Endometrial microvascular endothelial cells (primary cell): ENCODE results near the gene LYZL1. TPM values are rescaled to one million over a fixed set of nuclear protein-coding genes. Genes with fewer than 3 reads are reported as not detected.
"Not testable (repeated sequence)": the region's sequence is repeated elsewhere in the genome, so short reads cannot be mapped to it uniquely, and the experiment has no call there.

ENCODE experiments used
- in situ Hi-C: cut with HindIII; loops from 2 replicates; pipeline ENCODE4 v1.10.0; 2017; ENCODE audit warnings: low sequenced_read_pairs, low pct_unique_long_range_greater_than_20kb; ENCODE audit errors: inconsistent ontology term
- total RNA-seq: library from RNA; depleted of rRNA; stranded (reverse); fragments of >200 nt; gene quantifications from one replicate; pipeline ENCODE4 v1.2.3, GENCODE V29; 2015; ENCODE audit errors: inconsistent ontology term

LYZL1 gene
- total RNA-seq, 1 donor from 2014 or later = not detected

GRCh38 chr10:29353887-29354561, 65.2 kb downstream of the LYZL1 start:
- in situ Hi-C loops = no loop called here

GRCh38 chr10:29355411-29355991, 66.6 kb downstream of the LYZL1 start:
- in situ Hi-C loops = no loop called here

- in situ Hi-C loops = no loop called here
These were observed 68.1 kb downstream of the LYZL1 start for GRCh38 chr10:29356931-29357330.

DNA sequence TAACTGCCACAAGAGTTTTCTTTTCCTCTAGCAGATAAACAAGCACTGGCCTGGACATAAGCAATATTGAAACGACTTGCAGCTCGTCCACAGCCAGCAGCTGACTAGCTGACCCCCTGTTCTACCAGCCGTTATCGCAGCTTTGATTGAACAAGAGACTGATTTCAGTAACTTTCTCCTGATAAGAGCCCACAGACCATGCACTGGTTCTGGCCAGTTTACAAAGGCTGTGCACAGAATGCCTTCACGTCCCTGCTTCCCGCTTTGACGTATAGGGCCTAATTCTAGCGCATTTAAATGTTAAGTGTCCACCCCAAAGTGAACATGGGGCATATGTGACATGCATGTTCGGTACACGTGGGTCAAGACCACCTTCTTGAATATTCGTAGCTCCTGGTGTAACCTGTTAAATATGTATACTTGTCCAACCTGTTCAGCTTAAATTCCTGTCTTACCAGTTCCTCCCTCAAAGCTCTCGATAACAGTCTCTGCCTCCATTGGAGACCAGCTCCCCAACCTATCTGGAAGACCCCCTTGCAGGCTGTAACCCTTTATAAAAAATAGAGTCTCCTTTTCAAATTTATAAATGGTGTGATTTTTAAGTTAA, 69.2 kb downstream of the LYZL1 start:
- in situ Hi-C loops = no loop called here

- in situ Hi-C loops = not testable (repeated sequence)
These were observed 71.5 kb downstream of the LYZL1 start for GRCh38 chr10:29360215-29360853.
